GM19238 (cell line): ENCODE results near the gene LPP.

Experiments
- DNase-seq: peaks from one replicate; pipeline ENCODE4 v3.0.0; 2011; ENCODE audit warnings: low spot score; ENCODE audit not compliant: insufficient read length

Gene LPP

GRCh38 chr3:188323067-188323842, 169.3 kb downstream of the LPP start:
- DNase-seq = no peak

- no peak for DNase-seq
These were observed 172.2 kb downstream of the LPP start for GRCh38 chr3:188326111-188326510.

GRCh38 chr3:188326968-188327367, 173.0 kb downstream of the LPP start:
- no peak for DNase-seq

GRCh38 chr3:188327433-188327832, 173.5 kb downstream of the LPP start:
- no peak for DNase-seq

GRCh38 chr3:188330138-188330537, 176.2 kb downstream of the LPP start:
- no peak for DNase-seq

GRCh38 chr3:188331166-188331565, 177.2 kb downstream of the LPP start:
- no peak for DNase-seq

GRCh38 chr3:188332085-188332484, 178.1 kb downstream of the LPP start:
- no peak for DNase-seq

GRCh38 chr3:188335656-188336055, 181.7 kb downstream of the LPP start:
- no peak for DNase-seq

GRCh38 chr3:188336178-188336577, 182.2 kb downstream of the LPP start:
- DNase-seq = no peak

GRCh38 chr3:188337232-188337631, 183.3 kb downstream of the LPP start:
- no peak for DNase-seq

GRCh38 chr3:188338086-188338485, 184.1 kb downstream of the LPP start:
- no peak for DNase-seq

- DNase-seq = no peak
These were observed 185.7 kb downstream of the LPP start for GRCh38 chr3:188339410-188340295.

- DNase-seq = no peak
These were observed 187.5 kb downstream of the LPP start for GRCh38 chr3:188341501-188341900.

- no peak for DNase-seq
These were observed 189.2 kb downstream of the LPP start for GRCh38 chr3:188342991-188343732.

- no peak for DNase-seq
These were observed 189.9 kb downstream of the LPP start for GRCh38 chr3:188343894-188344293.

GRCh38 chr3:188345223-188345622, 191.3 kb downstream of the LPP start:
- DNase-seq = no peak

- no peak for DNase-seq
These were observed 194.7 kb downstream of the LPP start for GRCh38 chr3:188348435-188349244.

GRCh38 chr3:188349351-188349901, 195.5 kb downstream of the LPP start:
- no peak for DNase-seq

- no peak for DNase-seq
These were observed 196.0 kb downstream of the LPP start for GRCh38 chr3:188349933-188350332.

GRCh38 chr3:188350961-188351360, 197.0 kb downstream of the LPP start:
- DNase-seq = no peak

GRCh38 chr3:188351648-188352047, 197.7 kb downstream of the LPP start:
- DNase-seq = no peak
